DOHH2 (cell line): ENCODE data around the gene KRT82.

ENCODE experiments used
- H3F3A ChIP-seq: fragments of 200-600 bp; sonication (generic), shearing (Covaris generic); 2 replicates; pipeline ENCODE4 v1.6.0; 2016; ENCODE audit warnings: antibody characterized with exemption, mild to moderate bottlenecking; ENCODE audit not compliant: control insufficient read depth, insufficient read depth
- H3K27ac ChIP-seq: fragments of 200-600 bp; sonication (generic); 2 replicates; pipeline ENCODE4 v1.5.1; 2014; ENCODE audit warnings: low read depth, mild to moderate bottlenecking, low read length, moderate library complexity
- H3K27me3 ChIP-seq: fragments of 200-600 bp; sonication (generic); 2 replicates; pipeline ENCODE4 v1.6.1; 2014; ENCODE audit warnings: mild to moderate bottlenecking, low read length, mixed read lengths; ENCODE audit not compliant: control insufficient read depth
- H3K36me3 ChIP-seq: fragments of 200-600 bp; sonication (generic); 2 replicates; pipeline ENCODE4 v1.6.1; 2014; ENCODE audit warnings: mild to moderate bottlenecking, low read length, moderate library complexity, mixed read lengths; ENCODE audit not compliant: control insufficient read depth
- H3K4me1 ChIP-seq: fragments of 200-600 bp; sonication (generic); 2 replicates; pipeline ENCODE4 v1.6.1; 2014; ENCODE audit warnings: mild to moderate bottlenecking, low read length, mixed read lengths; ENCODE audit not compliant: control insufficient read depth
- H3K4me2 ChIP-seq: fragments of 200-600 bp; sonication (generic); 2 replicates; pipeline ENCODE4 v1.6.0; 2014; ENCODE audit warnings: mild to moderate bottlenecking, low read length, moderate library complexity
- H3K4me3 ChIP-seq: fragments of 200-600 bp; sonication (generic); 2 replicates; pipeline ENCODE4 v1.5.1; 2014; ENCODE audit warnings: mild to moderate bottlenecking, low read length, mixed read lengths
- H3K79me2 ChIP-seq: fragments of 200-600 bp; sonication (generic); 2 replicates; pipeline ENCODE4 v1.6.1; 2014; ENCODE audit warnings: mild to moderate bottlenecking, low read length, mixed read lengths; ENCODE audit not compliant: control insufficient read depth
- H3K9me2 ChIP-seq: fragments of 200-600 bp; sonication (generic); replicated peaks from 2 replicates; pipeline ENCODE4 v1.6.1; 2014; ENCODE audit warnings: mild to moderate bottlenecking, low read length, mixed read lengths; ENCODE audit not compliant: control insufficient read depth
- H3K9me3 ChIP-seq: fragments of 200-600 bp; sonication (generic); 2 replicates; pipeline ENCODE4 v1.6.1; 2014; ENCODE audit warnings: antibody characterized with exemption, low read length, mixed read lengths; ENCODE audit not compliant: control insufficient read depth, insufficient read depth
- H4K20me1 ChIP-seq: fragments of 200-600 bp; sonication (generic); 2 replicates; pipeline ENCODE4 v1.6.0; 2014; ENCODE audit warnings: low read depth, mild to moderate bottlenecking, antibody characterized with exemption, low read length, moderate library complexity; ENCODE audit not compliant: control insufficient read depth, insufficient read depth
- CTCF ChIP-seq: fragments of 200-600 bp; sonication (generic); IDR thresholded peaks from one replicate; pipeline ENCODE4 v1.5.1; 2014; ENCODE audit warnings: antibody characterized with exemption, mild to moderate bottlenecking, low read depth, low read length; ENCODE audit not compliant: poor library complexity, severe bottlenecking
- EZH2phosphoT487 ChIP-seq: fragments of 200-600 bp; sonication (generic); IDR thresholded peaks from 2 replicates; pipeline ENCODE4 v1.6.1; 2017; ENCODE audit warnings: borderline replicate concordance, mild to moderate bottlenecking, antibody characterized with exemption, low read length, moderate library complexity, mixed read lengths

The KRT82 gene

GRCh38 chr12:52363111-52363679, 42.9 kb downstream of the KRT82 start:
- Histone ChIP-seq H3K36me3 (no peaks in the 10 kb centered on the region), H3K27ac (no peak overlapping the region), H3K27me3 (peaks cover under 1% of the 10 kb centered on the region), H3K79me2 (no peaks in the 10 kb centered on the region), H3K4me3 (no peak overlapping the region), H4K20me1 (0 out of 2 replicates have a peak, but pooled peaks cover 2% of the 10 kb centered on the region), H3K4me1 (peaks cover 16% of the 10 kb centered on the region), H3K9me3 (no peaks in the 10 kb centered on the region), H3K4me2 (no peak overlapping the region), H3F3A (peaks cover 4% of the 10 kb centered on the region; the same call in 1 of the 2 replicates), H3K9me2 (no peaks in the 10 kb centered on the region)
- TF ChIP-seq CTCF (no peak), EZH2phosphoT487 (no peak)

GRCh38 chr12:52362118-52362726, 43.9 kb downstream of the KRT82 start:
- H3F3A ChIP-seq = peaks cover 4% of the 10 kb centered on the region; the same call in 1 of the 2 replicates
- TF ChIP-seq EZH2phosphoT487 (no peak), CTCF (peak; percentile 60)
- H3K9me3 ChIP-seq = no peaks in the 10 kb centered on the region
- H3K79me2 ChIP-seq = no peaks in the 10 kb centered on the region
- H3K4me2 ChIP-seq = no peak overlapping the region
- no peaks in the 10 kb centered on the region for H3K9me2 ChIP-seq
- 0 out of 2 replicates have a peak, but pooled peaks cover 5% of the 10 kb centered on the region for H4K20me1 ChIP-seq
- no peak overlapping the region for H3K4me3 ChIP-seq
- H3K36me3 ChIP-seq = no peaks in the 10 kb centered on the region
- H3K4me1 ChIP-seq = peaks cover 24% of the 10 kb centered on the region
- H3K27ac ChIP-seq = no peak overlapping the region
- H3K27me3 ChIP-seq = no peaks in the 10 kb centered on the region; the same call in 1 of the 2 replicates

- Histone ChIP-seq H3K9me3 (no peaks in the 10 kb centered on the region), H3K27me3 (no peaks in the 10 kb centered on the region; the same call in 1 of the 2 replicates), H3K9me2 (no peaks in the 10 kb centered on the region), H3K79me2 (no peaks in the 10 kb centered on the region), H3K36me3 (no peaks in the 10 kb centered on the region), H3K4me3 (no peak overlapping the region), H4K20me1 (0 out of 2 replicates have a peak, but pooled peaks cover 5% of the 10 kb centered on the region), H3K4me1 (peaks cover 24% of the 10 kb centered on the region), H3F3A (peaks cover 4% of the 10 kb centered on the region; the same call in 1 of the 2 replicates), H3K4me2 (no peak overlapping the region), H3K27ac (no peak overlapping the region)
- TF ChIP-seq EZH2phosphoT487 (no peak), CTCF (no peak)
These were observed 44.6 kb downstream of the KRT82 start for GRCh38 chr12:52361553-52361952.
